HG02852 (cell line): ENCODE results near the gene FAM228B.
"Not testable (repeated sequence)": the region's sequence is repeated elsewhere in the genome, so short reads cannot be mapped to it uniquely, and the experiment has no call there.

Source experiments
- ATAC-seq: cut with Tn5 transposase; IDR thresholded peaks from one replicate; pipeline ENCODE4 v1.9.1; 2021; ENCODE audit warnings: mild to moderate bottlenecking, moderate library complexity; ENCODE audit not compliant: unreplicated experiment

FAM228B gene

GRCh38 chr2:24101992-24102391 is 21.3 kb upstream of the FAM228B start:
- no peak for ATAC-seq

- ATAC-seq = no peak
Observed at GRCh38 chr2:24102677-24103076, 20.6 kb upstream of the FAM228B start.

- ATAC-seq = no peak
Observed at GRCh38 chr2:24104110-24104650, 19.1 kb upstream of the FAM228B start.

GRCh38 chr2:24104906-24105305 is 18.4 kb upstream of the FAM228B start:
- ATAC-seq = no peak

- ATAC-seq = no peak
Observed at GRCh38 chr2:24105816-24106215, 17.5 kb upstream of the FAM228B start.

- ATAC-seq = no peak
Observed at GRCh38 chr2:24106786-24107185, 16.5 kb upstream of the FAM228B start.

- ATAC-seq = no peak
Observed at GRCh38 chr2:24107336-24107735, 15.9 kb upstream of the FAM228B start.

- ATAC-seq = not testable (repeated sequence)
Observed at GRCh38 chr2:24109431-24109830, 13.8 kb upstream of the FAM228B start.

- ATAC-seq = no peak
Observed at GRCh38 chr2:24110660-24111303, 12.5 kb upstream of the FAM228B start.

GRCh38 chr2:24111407-24111901 is 11.8 kb upstream of the FAM228B start:
- ATAC-seq = no peak

GRCh38 chr2:24115057-24115456 is 8.2 kb upstream of the FAM228B start:
- no peak for ATAC-seq

GRCh38 chr2:24117902-24118301 is 5.4 kb upstream of the FAM228B start:
- no peak for ATAC-seq

GRCh38 chr2:24121066-24121465 is 2.2 kb upstream of the FAM228B start:
- ATAC-seq = no peak

GRCh38 chr2:24121469-24121868 is 1.8 kb upstream of the FAM228B start:
- ATAC-seq = no peak

GRCh38 chr2:24122366-24123194 is 689 bp upstream of the FAM228B start:
- ATAC-seq = no peak

GRCh38 chr2:24123922-24124580 is 782 bp downstream of the FAM228B start:
- ATAC-seq = peak; percentile 11

GRCh38 chr2:24125956-24126355 is 2.7 kb downstream of the FAM228B start:
- no peak for ATAC-seq

GRCh38 chr2:24132543-24132942 is 9.3 kb downstream of the FAM228B start:
- no peak for ATAC-seq

- not testable (repeated sequence) for ATAC-seq
Observed at GRCh38 chr2:24140305-24140704, 17.0 kb downstream of the FAM228B start.

GRCh38 chr2:24147364-24147763 is 24.1 kb downstream of the FAM228B start:
- no peak for ATAC-seq

GRCh38 chr2:24152413-24153197 is 29.3 kb downstream of the FAM228B start:
- no peak for ATAC-seq
